H7 (cell line): Measurements from ENCODE around the gene YTHDC1. TPM values are rescaled to one million over a fixed set of nuclear protein-coding genes. Genes with fewer than 3 reads are reported as not detected.

Experiments
- DNase-seq: peaks from one replicate; pipeline ENCODE4 v3.0.0; 2012
- H3K27me3 ChIP-seq: 2 replicates; pipeline ENCODE4 v1.6.0; 2011; ENCODE audit warnings: mild to moderate bottlenecking, low read length; ENCODE audit not compliant: control insufficient read depth, insufficient read depth
- H3K36me3 ChIP-seq: replicated peaks from 2 replicates; pipeline ENCODE4 v1.5.1; 2011; ENCODE audit warnings: low read length; ENCODE audit not compliant: control insufficient read depth, insufficient read depth
- H3K4me3 ChIP-seq: 2 replicates; pipeline ENCODE4 v1.5.1; 2011; ENCODE audit warnings: low read depth, mild to moderate bottlenecking, control low read depth, low read length, moderate library complexity; ENCODE audit not compliant: insufficient read depth
- total RNA-seq: library from RNA; depleted of rRNA; stranded (reverse); fragments of >200 nt; shearing (Covaris generic); gene quantifications from 2 replicates; pipeline ENCODE4 v1.2.3, GENCODE V29; 2014

The YTHDC1 gene
- total RNA-seq, 1 experiment from 2014 or later, result 53.0 TPM

DNA sequence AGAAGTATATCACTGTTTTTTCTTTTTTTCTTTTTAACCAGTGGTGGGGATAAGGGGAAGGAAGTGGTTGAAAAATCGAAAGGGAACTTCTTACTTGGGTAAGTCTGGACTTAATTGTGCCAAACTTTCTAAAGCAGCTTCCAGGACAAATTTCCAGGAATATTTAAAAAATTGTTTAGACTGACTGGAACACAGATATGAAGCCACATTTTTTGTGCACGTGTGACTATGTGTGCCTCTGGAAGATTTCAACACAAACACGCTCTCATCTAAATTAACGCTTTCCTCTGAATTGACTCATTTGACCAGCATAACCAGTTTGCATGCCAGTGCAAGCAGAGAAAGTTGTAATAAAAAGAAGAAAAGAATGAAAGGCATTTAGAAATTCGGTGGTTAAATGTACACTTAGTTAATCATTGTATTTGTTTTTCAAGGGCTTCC is 18.8 kb upstream of the YTHDC1 start:
- H3K4me3 ChIP-seq, result no peak overlapping the region
- DNase-seq, result no peak
- H3K36me3 ChIP-seq, result no peaks in the 10 kb centered on the region
- H3K27me3 ChIP-seq, result peaks cover 17% of the 10 kb centered on the region

DNA sequence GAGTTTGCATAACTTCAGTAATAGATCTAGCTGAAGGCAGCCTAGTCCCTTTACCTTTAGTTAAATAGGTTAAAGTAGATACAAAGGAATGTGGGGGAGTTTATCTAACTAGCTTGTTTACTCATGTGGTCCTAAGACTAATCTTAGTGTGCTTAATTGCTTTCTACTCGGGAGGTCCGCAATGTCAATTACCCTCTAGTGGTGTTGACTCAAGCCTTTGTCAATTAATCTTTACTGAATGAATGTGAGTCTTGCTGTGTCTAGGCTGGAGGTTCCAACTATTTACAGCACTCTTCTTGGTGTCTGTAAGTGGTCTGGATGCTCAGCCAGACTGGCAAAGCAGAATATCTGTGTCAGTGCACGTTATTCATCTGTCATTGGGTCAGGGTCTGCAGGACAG is 17.9 kb upstream of the YTHDC1 start:
- no peak overlapping the region for H3K4me3 ChIP-seq
- no peaks in the 10 kb centered on the region for H3K36me3 ChIP-seq
- no peak for DNase-seq
- H3K27me3 ChIP-seq, result peaks cover 17% of the 10 kb centered on the region

GRCh38 chr4:68366600-68366999 is 16.7 kb upstream of the YTHDC1 start:
- Histone ChIP-seq H3K4me3 (no peak overlapping the region), H3K36me3 (no peaks in the 10 kb centered on the region), H3K27me3 (peaks cover 17% of the 10 kb centered on the region)
- no peak for DNase-seq

DNA sequence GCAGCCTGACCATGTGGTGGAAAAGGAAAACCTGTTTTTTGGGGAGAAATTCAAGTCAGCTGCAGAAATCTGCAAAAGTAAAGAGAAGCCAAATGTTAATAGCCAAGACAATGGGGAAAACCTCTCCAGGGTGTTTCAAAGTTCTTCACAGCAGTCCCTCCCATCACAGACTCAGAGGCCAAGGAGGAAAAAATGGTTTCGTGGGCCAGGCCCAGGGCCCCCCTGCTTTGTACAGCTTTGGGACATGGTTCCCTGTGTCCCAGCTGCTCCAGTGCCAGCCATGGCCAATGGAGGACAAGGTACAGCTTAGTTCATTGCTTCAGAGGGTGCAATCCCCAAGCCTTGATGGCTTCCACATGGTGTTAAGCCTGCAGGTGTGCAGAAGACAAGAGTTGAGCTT is 15.2 kb upstream of the YTHDC1 start:
- H3K36me3 ChIP-seq, result no peaks in the 10 kb centered on the region
- H3K27me3 ChIP-seq, result peaks cover 15% of the 10 kb centered on the region
- H3K4me3 ChIP-seq, result no peak overlapping the region
- DNase-seq, result no peak

GRCh38 chr4:68361146-68361589 is 11.3 kb upstream of the YTHDC1 start:
- Histone ChIP-seq H3K4me3 (no peak overlapping the region), H3K36me3 (no peaks in the 10 kb centered on the region), H3K27me3 (peaks cover 3% of the 10 kb centered on the region; the same call in 1 of the 2 replicates)
- DNase-seq, result no peak

DNA sequence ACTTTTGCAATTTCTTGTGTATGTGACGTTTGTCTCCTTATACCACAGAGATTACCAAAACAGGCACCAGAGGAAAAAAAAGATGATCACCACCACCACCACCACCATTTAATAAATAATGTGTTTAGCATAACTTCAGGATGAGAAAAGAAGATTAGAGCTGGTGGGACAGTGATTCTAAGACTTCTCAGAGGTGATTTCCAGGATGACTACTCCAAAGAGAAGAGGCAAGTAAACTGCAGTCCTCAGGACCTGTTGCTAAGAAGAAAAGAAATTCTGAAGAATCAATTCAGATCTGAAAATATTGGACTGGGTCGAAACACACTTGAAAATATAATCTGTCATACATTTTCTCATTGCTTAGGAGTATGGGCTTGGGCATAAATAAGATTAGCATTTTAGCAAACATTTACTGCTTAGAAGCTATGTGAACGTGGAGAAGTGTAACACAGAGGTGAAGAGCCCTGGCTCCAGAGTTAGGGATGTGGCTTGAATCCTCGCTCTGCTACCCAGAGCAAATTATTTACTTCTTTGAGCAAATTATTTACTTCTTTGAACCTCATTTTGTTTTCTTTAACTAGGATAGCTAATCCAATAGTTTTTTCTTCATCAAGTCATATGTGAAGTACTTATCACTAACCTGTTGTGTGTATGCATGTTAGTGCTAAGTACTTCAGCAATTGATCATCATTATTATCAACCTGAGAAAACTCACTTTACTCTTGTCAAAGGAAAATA is 10.5 kb upstream of the YTHDC1 start:
- no peak for DNase-seq
- no peak overlapping the region for H3K4me3 ChIP-seq

DNA sequence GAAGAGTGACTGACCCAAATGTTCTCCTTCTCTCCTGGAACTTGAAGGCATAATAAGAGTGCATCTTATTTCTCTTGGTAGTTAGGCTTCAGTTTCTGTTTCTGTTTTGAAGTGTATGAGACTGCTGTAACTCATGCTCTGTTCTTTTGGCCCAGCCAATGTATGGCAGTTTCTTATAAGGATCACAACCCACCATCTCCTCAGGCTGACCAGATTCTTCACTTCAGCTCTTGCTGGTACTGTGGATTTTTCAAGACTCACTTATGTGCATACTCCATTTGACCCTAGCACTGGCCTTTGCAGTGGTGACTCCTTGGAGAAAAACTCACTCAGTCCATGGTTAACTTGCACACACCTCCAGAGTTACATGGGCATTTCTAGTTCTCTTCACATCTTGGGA is 9.6 kb upstream of the YTHDC1 start:
- no peak for DNase-seq
- no peaks in the 10 kb centered on the region for H3K36me3 ChIP-seq
- H3K27me3 ChIP-seq, result no peaks in the 10 kb centered on the region
- no peak overlapping the region for H3K4me3 ChIP-seq

More for the DNA sequence above, 10.5 kb upstream of the YTHDC1 start:
- H3K36me3 ChIP-seq, result no peaks in the 10 kb centered on the region
- H3K27me3 ChIP-seq, result no peaks in the 10 kb centered on the region

GRCh38 chr4:68358988-68359387 is 9.1 kb upstream of the YTHDC1 start:
- H3K36me3 ChIP-seq, result no peaks in the 10 kb centered on the region
- no peaks in the 10 kb centered on the region for H3K27me3 ChIP-seq
- DNase-seq, result no peak
- no peak overlapping the region for H3K4me3 ChIP-seq

- no peaks in the 10 kb centered on the region for H3K36me3 ChIP-seq
- no peaks in the 10 kb centered on the region for H3K27me3 ChIP-seq
- H3K4me3 ChIP-seq, result no peak overlapping the region
- DNase-seq, result no peak
Observed at GRCh38 chr4:68352791-68353190, 2.9 kb upstream of the YTHDC1 start.

DNA sequence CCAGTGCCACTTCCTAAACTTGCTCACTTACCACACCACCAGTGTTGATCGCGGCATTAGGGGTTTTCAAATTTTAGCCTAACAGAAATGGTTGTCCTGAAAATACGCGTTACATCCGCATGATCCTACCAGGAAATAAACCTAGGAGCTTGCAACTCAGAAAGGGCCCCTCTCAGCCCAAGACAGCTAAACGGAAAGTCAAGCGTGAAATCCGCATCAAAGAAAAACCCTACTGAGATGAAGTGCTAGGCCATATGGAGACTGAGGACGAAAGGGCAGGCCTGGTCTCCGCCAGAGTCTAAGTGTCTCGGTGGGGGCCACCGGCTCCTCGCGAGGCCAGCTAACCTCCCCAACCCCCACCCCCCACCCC is 626 bp downstream of the YTHDC1 start:
- Histone ChIP-seq H3K4me3 (peak overlapping the region; percentile 74), H3K36me3 (no peaks in the 10 kb centered on the region), H3K27me3 (no peaks in the 10 kb centered on the region)
- DNase-seq, result no peak

GRCh38 chr4:68348577-68348976 is 1.3 kb downstream of the YTHDC1 start:
- Histone ChIP-seq H3K4me3 (peak overlapping the region; percentile 74), H3K27me3 (no peaks in the 10 kb centered on the region), H3K36me3 (no peaks in the 10 kb centered on the region)
- DNase-seq, result no peak

DNA sequence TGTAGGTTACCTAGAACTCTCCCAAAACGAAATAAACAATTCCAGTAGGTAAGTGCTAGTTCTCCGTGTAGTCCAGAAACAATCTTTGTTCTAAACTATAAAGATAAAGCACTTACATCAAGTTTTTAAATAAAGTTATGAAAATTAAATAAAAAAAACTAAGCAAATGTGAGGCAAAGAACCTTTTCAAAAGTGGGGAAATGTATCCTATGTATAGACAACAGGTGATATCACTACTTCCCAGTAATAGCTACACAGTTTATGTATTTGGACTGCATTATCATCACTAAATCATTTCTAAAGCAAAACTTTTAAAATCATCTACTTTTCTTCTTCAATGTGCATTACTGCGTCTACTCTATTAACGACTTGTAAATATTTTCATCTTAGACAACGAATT is 2.0 kb downstream of the YTHDC1 start:
- no peak for DNase-seq
- H3K4me3 ChIP-seq, result peak overlapping the region; percentile 74
- H3K27me3 ChIP-seq, result no peaks in the 10 kb centered on the region
- H3K36me3 ChIP-seq, result no peaks in the 10 kb centered on the region

GRCh38 chr4:68346461-68346860 is 3.4 kb downstream of the YTHDC1 start:
- no peak overlapping the region for H3K4me3 ChIP-seq
- DNase-seq, result no peak
- no peaks in the 10 kb centered on the region for H3K36me3 ChIP-seq
- H3K27me3 ChIP-seq, result no peaks in the 10 kb centered on the region

- no peak for DNase-seq
- no peak overlapping the region for H3K4me3 ChIP-seq
- no peaks in the 10 kb centered on the region for H3K36me3 ChIP-seq
Observed at GRCh38 chr4:68344785-68345184, 5.1 kb downstream of the YTHDC1 start.

DNA sequence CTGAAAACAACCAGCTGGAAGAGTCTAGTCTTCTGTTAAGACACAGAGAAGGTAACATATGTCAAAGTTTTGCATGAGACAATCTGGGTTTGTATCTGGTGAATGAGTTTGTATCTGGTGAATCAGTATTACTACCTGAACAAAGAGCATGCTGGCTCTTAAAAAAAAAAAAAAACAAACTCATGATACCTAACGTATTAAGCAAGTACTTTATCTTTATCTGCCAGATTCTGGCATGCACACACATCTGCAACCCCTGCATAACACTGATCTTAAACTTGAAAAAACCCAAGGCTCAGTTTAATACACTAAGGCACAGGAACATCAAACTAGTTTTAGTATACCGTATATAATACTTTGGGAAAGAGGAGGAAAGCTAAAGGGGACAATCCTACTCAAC is 5.8 kb downstream of the YTHDC1 start:
- no peaks in the 10 kb centered on the region for H3K27me3 ChIP-seq
- DNase-seq, result no peak
- no peaks in the 10 kb centered on the region for H3K36me3 ChIP-seq
- H3K4me3 ChIP-seq, result no peak overlapping the region

More at GRCh38 chr4:68344785-68345184, 5.1 kb downstream of the YTHDC1 start:
- no peaks in the 10 kb centered on the region for H3K27me3 ChIP-seq

GRCh38 chr4:68342134-68342533 is 7.8 kb downstream of the YTHDC1 start:
- no peak for DNase-seq
- Histone ChIP-seq H3K27me3 (no peaks in the 10 kb centered on the region), H3K4me3 (no peak overlapping the region), H3K36me3 (peaks cover 3% of the 10 kb centered on the region)
